HepG2 (cell line): ENCODE results near the gene MAP3K5. TPM values are rescaled to one million over a fixed set of nuclear protein-coding genes. Genes with fewer than 3 reads are reported as not detected.

Experiments
- BORCS8-MEF2B ChIP-seq: sonication (generic); formaldehyde crosslinking; IDR thresholded peaks from 2 replicates; pipeline ENCODE4 v1.8.0; 2022; ENCODE audit warnings: mild to moderate bottlenecking, missing genetic modification reagents
- HIC2 ChIP-seq: sonication (generic); formaldehyde crosslinking; IDR thresholded peaks from 2 replicates; pipeline ENCODE4 v1.9.0; 2022; ENCODE audit warnings: low read depth, missing genetic modification reagents
- KLF12 ChIP-seq: sonication (generic); formaldehyde crosslinking; IDR thresholded peaks from 2 replicates; pipeline ENCODE4 v1.4.0; 2020; ENCODE audit warnings: missing genetic modification reagents, borderline replicate concordance
- MED1 ChIP-seq: sonication (generic); formaldehyde crosslinking; IDR thresholded peaks from 2 replicates; pipeline ENCODE4 v1.4.0; 2020; ENCODE audit warnings: missing genetic modification reagents
- MTF2 ChIP-seq: sonication (generic); formaldehyde crosslinking; IDR thresholded peaks from 2 replicates; pipeline ENCODE4 v1.5.0; 2020; ENCODE audit warnings: missing genetic modification reagents, borderline replicate concordance
- MXD3 ChIP-seq: IDR thresholded peaks from 2 replicates; pipeline ENCODE4 v1.6.1; 2016; ENCODE audit warnings: mild to moderate bottlenecking, missing biosample characterization, missing genetic modification reagents
- MYC ChIP-seq: sonication (generic); formaldehyde crosslinking; IDR thresholded peaks from 2 replicates; pipeline ENCODE4 v1.9.0; 2021; ENCODE audit warnings: missing genetic modification reagents, borderline replicate concordance
- RAD21 ChIP-seq: fragments of 450-650 bp; formaldehyde crosslinking; IDR thresholded peaks from 2 replicates; pipeline ENCODE4 v1.5.0; 2020; ENCODE audit warnings: mild to moderate bottlenecking
- U2AF1 ChIP-seq: fragments of 200-400 bp; formaldehyde crosslinking; optimal IDR thresholded peaks from 2 replicates; pipeline ENCODE3; 2017; ENCODE audit warnings: mild to moderate bottlenecking, low read depth, low read length
- ZEB1 ChIP-seq: IDR thresholded peaks from 2 replicates; pipeline ENCODE4 v1.6.1; 2012; ENCODE audit warnings: mild to moderate bottlenecking, low read depth, inconsistent platforms; ENCODE audit not compliant: insufficient replicate concordance
- ZHX1 ChIP-seq: sonication (generic); formaldehyde crosslinking; IDR thresholded peaks from 2 replicates; pipeline ENCODE4 v1.8.1; 2022; ENCODE audit warnings: low read depth, mild to moderate bottlenecking, missing genetic modification reagents
- ZKSCAN8 ChIP-seq: IDR thresholded peaks from 2 replicates; pipeline ENCODE4 v1.6.1; 2016; ENCODE audit warnings: borderline replicate concordance, missing genetic modification reagents, missing compliant biosample characterization
- ZNF274 ChIP-seq: sonication (generic); formaldehyde crosslinking; IDR thresholded peaks from 2 replicates; pipeline ENCODE4 v1.5.1; 2020; ENCODE audit warnings: mild to moderate bottlenecking, missing genetic modification reagents
- ZNF331 ChIP-seq: sonication (generic); formaldehyde crosslinking; IDR thresholded peaks from 2 replicates; pipeline ENCODE4 v1.4.0; 2020; ENCODE audit warnings: missing genetic modification reagents
- ZNF572 ChIP-seq: sonication (generic); formaldehyde crosslinking; IDR thresholded peaks from 2 replicates; pipeline ENCODE4 v1.5.1; 2020; ENCODE audit warnings: mild to moderate bottlenecking, missing genetic modification reagents
- ZNF777 ChIP-seq: sonication (generic); formaldehyde crosslinking; IDR thresholded peaks from 2 replicates; pipeline ENCODE4 v1.4.0; 2020; ENCODE audit warnings: missing genetic modification reagents
- polyA plus RNA-seq, 8 experiments: library from polyadenylated mRNA; depleted of rRNA in 3 of 8; stranded (reverse) in 7 of 8; unstranded in 1 of 8; fragments of >200 nt; fragmentation: Illumina TruSeq in 4 of 8; extraction: Trizol in 4 of 8; gene quantifications; 2 replicates each; pipeline versions ENCODE4 v1.2.1 to v1.2.3, GENCODE V29; 2011 to 2016; ENCODE audit warnings: low read depth in 4 of 8, missing spikeins in 1 of 8, mixed read lengths in 1 of 8; ENCODE audit not compliant: insufficient read depth in 1 of 8
- total RNA-seq, 5 experiments: library from RNA; depleted of rRNA; stranded (reverse); fragments of >200 nt; fragmentation: Illumina TruSeq; extraction: Trizol; gene quantifications; 2 replicates each; pipeline ENCODE4 v1.2.3, GENCODE V29; 2016; ENCODE audit warnings: low read depth in 1 of 5
- TF ChIP-seq, protein P1 (sequence below): sonication (generic); formaldehyde crosslinking; IDR thresholded peaks from 2 replicates; pipeline ENCODE4 v1.5.0; 2020; ENCODE audit warnings: missing genetic modification reagents
- TF ChIP-seq, protein P2 (sequence below): sonication (generic); formaldehyde crosslinking; IDR thresholded peaks from 2 replicates; pipeline ENCODE4 v1.5.0; 2020; ENCODE audit warnings: missing genetic modification reagents, mild to moderate bottlenecking, borderline replicate concordance
- TF ChIP-seq, protein P3 (sequence below): sonication (generic); formaldehyde crosslinking; IDR thresholded peaks from 2 replicates; pipeline ENCODE4 v1.8.0; 2022; ENCODE audit warnings: mild to moderate bottlenecking, missing genetic modification reagents, borderline replicate concordance
- TF ChIP-seq, protein P4 (sequence below): sonication (generic); formaldehyde crosslinking; IDR thresholded peaks from 2 replicates; pipeline ENCODE4 v1.4.0; 2020; ENCODE audit warnings: mild to moderate bottlenecking, missing genetic modification reagents

The MAP3K5 gene
- total and polyA plus RNA-seq, 2 of the 13 experiments (the other 11 are each of a cell fraction or from before 2014, with no cell fraction given), result not detected

GRCh38 chr6:136550330-136551071 is 241.8 kb downstream of the MAP3K5 start, which contains the start of gene MAP7 (continued):
- no peak for TF ChIP-seq HIC2
- TF ChIP-seq RAD21, result peak; percentile 60
- no peak for TF ChIP-seq ZNF274
- TF ChIP-seq BORCS8-MEF2B (CRISPR knock-in tag), result peak; percentile 55; the same call in 1 of the 2 replicates
- TF ChIP-seq ZKSCAN8, result no peak
- TF ChIP-seq MED1 (CRISPR knock-in tag), result 0 out of 2 replicates have a peak, but pooled peaks have one; percentile 21
- TF ChIP-seq MTF2 (CRISPR knock-in tag), result peak; percentile 91
- TF ChIP-seq, protein P1, sequence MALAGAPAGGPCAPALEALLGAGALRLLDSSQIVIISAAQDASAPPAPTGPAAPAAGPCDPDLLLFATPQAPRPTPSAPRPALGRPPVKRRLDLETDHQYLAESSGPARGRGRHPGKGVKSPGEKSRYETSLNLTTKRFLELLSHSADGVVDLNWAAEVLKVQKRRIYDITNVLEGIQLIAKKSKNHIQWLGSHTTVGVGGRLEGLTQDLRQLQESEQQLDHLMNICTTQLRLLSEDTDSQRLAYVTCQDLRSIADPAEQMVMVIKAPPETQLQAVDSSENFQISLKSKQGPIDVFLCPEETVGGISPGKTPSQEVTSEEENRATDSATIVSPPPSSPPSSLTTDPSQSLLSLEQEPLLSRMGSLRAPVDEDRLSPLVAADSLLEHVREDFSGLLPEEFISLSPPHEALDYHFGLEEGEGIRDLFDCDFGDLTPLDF (CRISPR knock-in tag), result no peak; the same call in 1 of the 2 replicates
- TF ChIP-seq, protein P2, sequence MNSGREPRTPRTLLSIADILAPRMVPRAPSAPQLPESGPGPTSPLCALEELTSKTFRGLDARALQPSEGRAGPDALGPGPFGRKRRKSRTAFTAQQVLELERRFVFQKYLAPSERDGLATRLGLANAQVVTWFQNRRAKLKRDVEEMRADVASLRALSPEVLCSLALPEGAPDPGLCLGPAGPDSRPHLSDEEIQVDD, result 0 out of 2 replicates have a peak, but pooled peaks have one; percentile 33
- peak; percentile 78; the same call in 1 of the 2 replicates for TF ChIP-seq ZNF572 (CRISPR knock-in tag)
- TF ChIP-seq ZNF331, result no peak
- TF ChIP-seq U2AF1, result no peak
- TF ChIP-seq ZHX1 (CRISPR knock-in tag), result 0 out of 2 replicates have a peak, but pooled peaks have one; percentile 56
- TF ChIP-seq, protein P3, sequence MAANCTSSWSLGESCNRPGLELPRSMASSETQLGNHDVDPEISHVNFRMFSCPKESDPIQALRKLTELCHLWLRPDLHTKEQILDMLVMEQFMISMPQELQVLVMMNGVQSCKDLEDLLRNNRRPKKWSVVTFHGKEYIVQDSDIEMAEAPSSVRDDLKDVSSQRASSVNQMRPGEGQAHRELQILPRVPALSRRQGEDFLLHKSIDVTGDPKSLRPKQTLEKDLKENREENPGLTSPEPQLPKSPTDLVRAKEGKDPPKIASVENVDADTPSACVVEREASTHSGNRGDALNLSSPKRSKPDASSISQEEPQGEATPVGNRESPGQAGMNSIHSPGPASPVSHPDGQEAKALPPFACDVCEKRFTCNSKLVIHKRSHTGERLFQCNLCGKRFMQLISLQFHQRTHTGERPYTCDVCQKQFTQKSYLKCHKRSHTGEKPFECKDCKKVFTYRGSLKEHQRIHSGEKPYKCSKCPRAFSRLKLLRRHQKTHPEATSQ, result 0 out of 2 replicates have a peak, but pooled peaks have one; percentile 31
- peak; percentile 82 for TF ChIP-seq ZNF777 (CRISPR knock-in tag)
- peak; percentile 41; the same call in 1 of the 2 replicates for TF ChIP-seq MXD3
- 0 out of 2 replicates have a peak, but pooled peaks have one; percentile 65 for TF ChIP-seq KLF12 (CRISPR knock-in tag)
- TF ChIP-seq, protein P4, sequence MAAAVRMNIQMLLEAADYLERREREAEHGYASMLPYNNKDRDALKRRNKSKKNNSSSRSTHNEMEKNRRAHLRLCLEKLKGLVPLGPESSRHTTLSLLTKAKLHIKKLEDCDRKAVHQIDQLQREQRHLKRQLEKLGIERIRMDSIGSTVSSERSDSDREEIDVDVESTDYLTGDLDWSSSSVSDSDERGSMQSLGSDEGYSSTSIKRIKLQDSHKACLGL (CRISPR knock-in tag), result 0 out of 2 replicates have a peak, but pooled peaks have one; percentile 42
- 0 out of 2 replicates have a peak, but pooled peaks have one; percentile 28 for TF ChIP-seq MYC (CRISPR knock-in tag)
- TF ChIP-seq ZEB1, result peak; percentile 100
